ENCODE results near the gene ICAM5. TPM values are rescaled to one million over a fixed set of nuclear protein-coding genes. Genes with fewer than 3 reads are reported as not detected.

The ICAM5 gene

DNA sequence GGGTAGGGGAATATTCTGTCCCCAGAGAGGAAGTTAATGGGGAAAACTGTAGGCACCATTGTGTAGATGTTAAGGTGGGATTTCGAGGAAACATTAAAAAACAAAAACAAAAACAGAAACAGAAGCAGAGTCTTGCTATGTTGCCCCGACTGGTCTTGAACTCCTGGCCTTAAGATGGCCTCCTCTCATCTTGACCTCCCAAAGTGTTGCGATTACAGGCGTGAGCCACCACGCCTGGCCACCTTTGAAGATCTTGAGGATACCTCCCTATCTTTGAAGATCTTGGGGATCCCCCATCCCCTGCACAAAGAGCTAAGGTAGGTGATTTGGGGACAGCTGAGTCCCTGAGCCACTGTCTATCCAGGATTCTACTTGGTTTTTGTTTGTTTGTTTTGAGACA, 50.2 kb downstream of the ICAM5 start:
- Histone ChIP-seq H3K18ac (ENCODE audit: low read length) (no peak overlapping the region), H3K9ac (ENCODE audit: low read depth, low read length, poor library complexity) (no peak overlapping the region), H3K9me3 (replicated peaks in 1 of 2; ENCODE audit: control insufficient read depth in 2 of 2, insufficient read depth in 1 of 2, low read depth in 1 of 2, low read length in 2 of 2) (no peaks in the 10 kb centered on the region), H2AK5ac (ENCODE audit: low read depth, low read length) (no peak overlapping the region), H4K91ac (ENCODE audit: low read depth, low read length, poor library complexity) (no peak overlapping the region), H3K36me3 (replicated peaks in 1 of 2; ENCODE audit: control insufficient read depth in 2 of 2, insufficient read depth in 2 of 2, low read length in 2 of 2) (no peaks in the 10 kb centered on the region), H3K27me3 (ENCODE audit: control insufficient read depth in 3 of 3, insufficient read depth in 3 of 3, low read depth in 1 of 3, low read length in 3 of 3) (no peaks in the 10 kb centered on the region), H3K27ac (replicated peaks; ENCODE audit: low read length) (no peak overlapping the region), H3K4me3 (ENCODE audit: low read length in 2 of 2) (no peak overlapping the region), H3K23ac (ENCODE audit: low read depth, low read length, poor library complexity) (no peak overlapping the region), H2BK12ac (ENCODE audit: low read length) (no peak overlapping the region), H2BK5ac (ENCODE audit: low read length) (no peak overlapping the region), H3K4ac (ENCODE audit: low read length) (no peak overlapping the region), H2BK15ac (ENCODE audit: low read length) (no peak overlapping the region), H3K4me2 (ENCODE audit: insufficient read depth, low read length, poor library complexity, severe bottlenecking) (no peak overlapping the region), H2BK120ac (ENCODE audit: low read depth, low read length) (no peak overlapping the region), H3K4me1 (ENCODE audit: control insufficient read depth in 2 of 2, insufficient read depth in 1 of 2, low read depth in 1 of 2, low read length in 2 of 2) (peaks cover 0 to 2% of the 10 kb centered on the region in 2 donors), H4K8ac (ENCODE audit: low read depth, low read length) (no peak overlapping the region), H3K14ac (ENCODE audit: low read length) (no peak overlapping the region), H2AFZ (ENCODE audit: low read length) (no peak overlapping the region), H3K79me1 (ENCODE audit: low read depth, low read length) (peaks cover under 1% of the 10 kb centered on the region)
- DNase-seq (ENCODE audit: low spot score): no peak
- no CpG with 5 or more reads among the region's 5 CpGs for WGBS, 2 donors (ENCODE audit: extremely low coverage in 2 of 2, insufficient read length in 2 of 2, insufficient replicate concordance in 1 of 2)

DNA sequence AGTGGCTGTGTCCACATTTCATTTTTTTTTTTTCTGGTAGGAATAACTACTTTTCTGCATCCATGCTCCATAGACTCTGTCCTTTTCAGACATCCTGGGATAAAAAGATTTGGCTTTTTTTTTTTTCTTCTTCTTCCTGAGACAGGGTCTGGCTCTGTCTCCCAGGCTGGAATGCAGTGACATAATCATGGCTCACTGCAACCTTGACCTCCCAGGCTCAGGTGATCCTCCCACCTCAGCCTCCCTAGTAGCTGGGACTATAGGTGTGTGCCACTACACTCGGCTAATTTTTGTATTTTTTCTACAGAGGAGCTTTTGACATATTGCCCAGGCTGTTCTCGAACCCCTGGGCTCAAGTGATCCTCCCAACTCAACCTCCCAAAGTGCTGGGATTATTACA, 53.7 kb downstream of the ICAM5 start:
- no CpG with 5 or more reads among the region's 2 CpGs for WGBS, 2 donors (ENCODE audit: extremely low coverage in 2 of 2, insufficient read length in 2 of 2, insufficient replicate concordance in 1 of 2)
- no peak overlapping the region for H4K8ac ChIP-seq (ENCODE audit: low read depth, low read length)
- no peak overlapping the region for H2BK12ac ChIP-seq (ENCODE audit: low read length)
- DNase-seq (ENCODE audit: low spot score): no peak
- no peak overlapping the region for H3K23ac ChIP-seq (ENCODE audit: low read depth, low read length, poor library complexity)
- no peak overlapping the region for H3K14ac ChIP-seq (ENCODE audit: low read length)
- H3K27me3 ChIP-seq (ENCODE audit: control insufficient read depth in 3 of 3, insufficient read depth in 3 of 3, low read depth in 1 of 3, low read length in 3 of 3): no peaks in the 10 kb centered on the region
- no peak overlapping the region for H2BK15ac ChIP-seq (ENCODE audit: low read length)
- H3K18ac ChIP-seq (ENCODE audit: low read length): no peak overlapping the region
- no peak overlapping the region for H2AK5ac ChIP-seq (ENCODE audit: low read depth, low read length)
- no peak overlapping the region for H4K91ac ChIP-seq (ENCODE audit: low read depth, low read length, poor library complexity)
- H3K4me2 ChIP-seq (ENCODE audit: insufficient read depth, low read length, poor library complexity, severe bottlenecking): no peak overlapping the region
- no peak overlapping the region for H2BK120ac ChIP-seq (ENCODE audit: low read depth, low read length)
- no peak overlapping the region for H2BK5ac ChIP-seq (ENCODE audit: low read length)
- no peaks in the 10 kb centered on the region for H3K9me3 ChIP-seq (replicated peaks in 1 of 2; ENCODE audit: control insufficient read depth in 2 of 2, insufficient read depth in 1 of 2, low read depth in 1 of 2, low read length in 2 of 2)
- H3K4me1 ChIP-seq (ENCODE audit: control insufficient read depth in 2 of 2, insufficient read depth in 1 of 2, low read depth in 1 of 2, low read length in 2 of 2): no peaks in the 10 kb centered on the region
- no peak overlapping the region for H3K27ac ChIP-seq (replicated peaks; ENCODE audit: low read length)
- no peaks in the 10 kb centered on the region for H3K36me3 ChIP-seq (replicated peaks in 1 of 2; ENCODE audit: control insufficient read depth in 2 of 2, insufficient read depth in 2 of 2, low read length in 2 of 2)
- no peak overlapping the region for H2AFZ ChIP-seq (ENCODE audit: low read length)
- H3K9ac ChIP-seq (ENCODE audit: low read depth, low read length, poor library complexity): no peak overlapping the region
- H3K79me1 ChIP-seq (ENCODE audit: low read depth, low read length): no peaks in the 10 kb centered on the region
- no peak overlapping the region for H3K4me3 ChIP-seq (ENCODE audit: low read length in 2 of 2)
- no peak overlapping the region for H3K4ac ChIP-seq (ENCODE audit: low read length)

DNA sequence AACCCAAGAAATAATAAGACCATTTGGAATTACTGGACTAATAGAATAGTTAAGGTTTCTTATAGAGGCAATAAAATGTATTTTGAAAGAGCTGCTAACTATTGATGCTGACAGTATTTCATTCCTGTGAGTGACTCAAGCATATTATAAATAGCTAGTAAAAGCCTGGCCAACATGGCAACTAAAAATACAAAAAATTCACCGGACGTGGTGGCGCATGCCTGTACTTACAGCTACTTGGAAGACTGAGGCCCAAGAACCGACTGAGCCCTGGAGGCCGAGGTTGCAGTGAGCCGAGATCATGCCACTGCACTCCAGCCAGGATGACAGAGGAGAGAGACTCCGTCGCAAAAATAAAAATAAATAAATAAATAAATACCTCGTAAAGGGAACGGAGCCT, 55.0 kb downstream of the ICAM5 start:
- Histone ChIP-seq H3K9me3 (replicated peaks in 1 of 2; ENCODE audit: control insufficient read depth in 2 of 2, insufficient read depth in 1 of 2, low read depth in 1 of 2, low read length in 2 of 2) (no peaks in the 10 kb centered on the region), H3K14ac (ENCODE audit: low read length) (no peak overlapping the region), H3K23ac (ENCODE audit: low read depth, low read length, poor library complexity) (no peak overlapping the region), H2BK12ac (ENCODE audit: low read length) (no peak overlapping the region), H2BK120ac (ENCODE audit: low read depth, low read length) (no peak overlapping the region), H3K18ac (ENCODE audit: low read length) (no peak overlapping the region), H3K4me2 (ENCODE audit: insufficient read depth, low read length, poor library complexity, severe bottlenecking) (no peak overlapping the region), H3K79me1 (ENCODE audit: low read depth, low read length) (no peaks in the 10 kb centered on the region), H2BK15ac (ENCODE audit: low read length) (no peak overlapping the region), H4K8ac (ENCODE audit: low read depth, low read length) (no peak overlapping the region), H3K27ac (replicated peaks; ENCODE audit: low read length) (no peak overlapping the region), H3K27me3 (ENCODE audit: control insufficient read depth in 3 of 3, insufficient read depth in 3 of 3, low read depth in 1 of 3, low read length in 3 of 3) (no peaks in the 10 kb centered on the region), H3K36me3 (replicated peaks in 1 of 2; ENCODE audit: control insufficient read depth in 2 of 2, insufficient read depth in 2 of 2, low read length in 2 of 2) (peaks cover 0 to 1% of the 10 kb centered on the region in 2 donors), H2AK5ac (ENCODE audit: low read depth, low read length) (no peak overlapping the region), H4K91ac (ENCODE audit: low read depth, low read length, poor library complexity) (no peak overlapping the region), H3K4ac (ENCODE audit: low read length) (no peak overlapping the region), H3K9ac (ENCODE audit: low read depth, low read length, poor library complexity) (no peak overlapping the region), H3K4me3 (ENCODE audit: low read length in 2 of 2) (no peak overlapping the region), H2AFZ (ENCODE audit: low read length) (no peak overlapping the region), H2BK5ac (ENCODE audit: low read length) (no peak overlapping the region), H3K4me1 (ENCODE audit: control insufficient read depth in 2 of 2, insufficient read depth in 1 of 2, low read depth in 1 of 2, low read length in 2 of 2) (no peaks in the 10 kb centered on the region)
- no CpG with 5 or more reads among the region's 10 CpGs for WGBS, 2 donors (ENCODE audit: extremely low coverage in 2 of 2, insufficient read length in 2 of 2, insufficient replicate concordance in 1 of 2)
- no peak for DNase-seq (ENCODE audit: low spot score)

Small RNA genes lying within 50 kb of the gene (small RNA-seq; reads per million reads assigned to genes)
- gene AC011511.1 (ENCODE audit: insufficient read depth) (not detected), gene AC011511.4 (ENCODE audit: insufficient read depth) (not detected)

All from neuronal stem cell (in vitro differentiated cells).